Spleen (tissue), 11 donors: ENCODE results near the gene FAM107B. TPM values are rescaled to one million over a fixed set of nuclear protein-coding genes. Genes with fewer than 3 reads are reported as not detected.

Experiments
- DNase-seq: peaks from one replicate; pipeline ENCODE4 v3.0.0-alpha.2; 2020
- H3K27ac ChIP-seq, 8 donors: fragments of 200-600 bp; sonication (generic) in 7 of 8; 1 replicate in 4 of 8; 2 replicates in 4 of 8; pipeline versions ENCODE4 v1.5.0 to v1.8.0; 2016 to 2021; ENCODE audit warnings: inconsistent platforms in 4 of 8, mild to moderate bottlenecking in 4 of 8, moderate library complexity in 1 of 8
- H3K27me3 ChIP-seq, 7 donors: fragments of 200-600 bp; sonication (generic) in 6 of 7; replicated peaks in 1 of 7; 1 replicate in 4 of 7; 2 replicates in 3 of 7; pipeline versions ENCODE4 v1.5.0 to v1.8.0; 2016 to 2021; ENCODE audit warnings: inconsistent platforms in 3 of 7, mild to moderate bottlenecking in 1 of 7
- H3K36me3 ChIP-seq, 6 donors: fragments of 200-600 bp; sonication (generic) in 5 of 6; 1 replicate in 4 of 6; 2 replicates in 2 of 6; pipeline versions ENCODE4 v1.5.0 to v1.8.0; 2016 to 2021; ENCODE audit warnings: inconsistent platforms in 2 of 6
- H3K4me1 ChIP-seq, 6 donors: fragments of 200-600 bp; sonication (generic) in 5 of 6; 1 replicate in 3 of 6; 2 replicates in 3 of 6; pipeline versions ENCODE4 v1.5.0 to v1.8.0; 2016 to 2021; ENCODE audit warnings: inconsistent platforms in 3 of 6
- H3K4me3 ChIP-seq, 8 donors: fragments of 200-600 bp; sonication (generic) in 7 of 8; 1 replicate in 4 of 8; 2 replicates in 4 of 8; pipeline versions ENCODE4 v1.5.0 to v1.8.0; 2016 to 2021; ENCODE audit warnings: inconsistent platforms in 4 of 8, mild to moderate bottlenecking in 4 of 8, moderate library complexity in 2 of 8
- H3K9me3 ChIP-seq, 8 donors: fragments of 200-600 bp; sonication (generic) in 7 of 8; 1 replicate in 4 of 8; 2 replicates in 4 of 8; pipeline versions ENCODE4 v1.5.0 to v1.8.0; 2016 to 2021; ENCODE audit warnings: inconsistent platforms in 4 of 8
- POLR2A ChIP-seq, 3 donors: fragments of 450-650 bp; IDR thresholded peaks; one replicate each; pipeline ENCODE4 v1.5.1; 2017; ENCODE audit warnings: antibody characterized with exemption in 3 of 3, mild to moderate bottlenecking in 1 of 3
- POLR2AphosphoS5 ChIP-seq, 3 donors: sonication (generic); formaldehyde crosslinking; IDR thresholded peaks; one replicate each; pipeline ENCODE4 v1.5.1; 2017; ENCODE audit warnings: antibody characterized with exemption in 3 of 3
- WGBS, 5 donors: extraction: QIAGEN DNeasy Blood & Tissue Kit in 3 of 5; methylation state at CpG; one replicate each; pipeline versions ENCODE4 v1.1.5 to v1.1.7; 2013 to 2018; 5-methylcytosine and 5-hydroxymethylcytosine counted together
- intact Hi-C: fragments of 100-400 bp; cut with DNase I; formaldehyde crosslinking; loops from one replicate; pipeline ENCODE4 v1.15.0; 2023; ENCODE audit warnings: low total_unique reads
- polyA plus RNA-seq, 3 donors: library from polyadenylated mRNA; stranded (reverse); fragments of 200-250 nt; gene quantifications; one replicate each; pipeline ENCODE4 v1.2.1, GENCODE V29; 2013
- total RNA-seq, 7 donors: library from RNA; depleted of rRNA in 3 of 7; stranded (reverse); fragments of >200 nt in 3 of 7; fragmentation: NEBNext Ultra II Directional in 4 of 7; extraction: Animal tissue kit (Norgen Biotek cat#: 25700) in 4 of 7; gene quantifications; one replicate each; pipeline versions ENCODE4 v1.1.0 to v1.2.1, GENCODE V29; 2016 to 2021
- TF ChIP-seq, protein P1 (sequence below), 11 experiments: fragments of 200-600 bp in 7 of 11; fragments of 450-650 bp in 4 of 11; sonication (generic) in 4 of 11; IDR thresholded peaks in 8 of 11; conservative IDR thresholded peaks in 3 of 11; 1 replicate in 7 of 11; 2 replicates in 4 of 11; pipeline versions ENCODE4 v1.4.0 to v1.8.0; 2016 to 2021; ENCODE audit warnings: antibody characterized with exemption in 11 of 11, inconsistent platforms in 4 of 11, mild to moderate bottlenecking in 1 of 11
- donor health status: healthy with polysubstance abuse.
- donor health status: DM: no; HTN: no; CAD: no; lungs with moderate emphysema.
- donor health status: DM: no; HTN: no; CAD: no.
- donor health status: Bipolar disorder and iron deficiency.
- donor health status: healthy.
- donor health status: DM: no; HTN: no; CAD: no.
- donor health status: DM: yes; HTN: yes; CAD: no.

FAM107B gene
- total and polyA plus RNA-seq, 10 donors: 40.1 to 115 (median 75.5) TPM

DNA sequence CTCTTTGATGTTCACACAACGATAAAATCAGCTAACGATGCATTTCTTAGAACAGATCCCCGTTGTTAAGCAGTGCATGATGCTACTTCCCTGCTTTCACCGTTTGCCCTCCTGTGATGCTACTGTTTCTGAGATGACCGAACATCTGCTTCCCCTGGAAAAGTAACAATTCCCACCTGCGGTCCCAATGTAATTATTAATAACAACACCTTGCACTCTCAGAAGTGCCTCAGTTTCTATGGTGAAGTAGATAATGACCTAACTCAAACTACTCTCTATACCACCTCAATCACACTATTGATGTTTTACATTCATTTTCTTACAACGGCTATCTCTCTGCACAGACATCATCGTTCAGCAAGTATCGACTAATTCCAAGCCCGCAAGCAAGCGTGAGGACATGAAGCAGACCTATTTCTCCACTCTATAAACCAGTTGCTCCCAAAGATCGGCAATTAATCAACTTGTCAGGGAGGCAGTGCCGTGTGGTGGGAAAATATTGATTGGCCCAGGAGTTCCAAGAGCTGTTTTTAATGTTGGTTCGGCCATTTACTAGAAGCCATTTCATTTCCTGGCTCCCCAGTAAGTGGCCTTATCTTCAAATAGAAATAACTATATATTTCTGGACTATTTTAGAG is 42.7 kb downstream of the FAM107B start:
- H3K27ac ChIP-seq: no peak overlapping the region
- no peaks in the 10 kb centered on the region for H3K36me3 ChIP-seq
- intact Hi-C loops: no loop called here
- 90 to 95% (median 92%) methylated on average over 14 of the region's 14 CpGs for WGBS, 5 donors
- no peak for DNase-seq
- no peaks in the 10 kb centered on the region for H3K27me3 ChIP-seq
- H3K9me3 ChIP-seq: peaks cover 0 to 5% (median 0%) of the 10 kb centered on the region in 8 donors
- H3K4me1 ChIP-seq: peaks cover 7 to 16% (median 12%) of the 10 kb centered on the region in 6 donors
- no peak overlapping the region for H3K4me3 ChIP-seq
- no peak for TF ChIP-seq POLR2AphosphoS5 (IDR thresholded peaks at IDR 0.05)
- TF ChIP-seq, protein P1, sequence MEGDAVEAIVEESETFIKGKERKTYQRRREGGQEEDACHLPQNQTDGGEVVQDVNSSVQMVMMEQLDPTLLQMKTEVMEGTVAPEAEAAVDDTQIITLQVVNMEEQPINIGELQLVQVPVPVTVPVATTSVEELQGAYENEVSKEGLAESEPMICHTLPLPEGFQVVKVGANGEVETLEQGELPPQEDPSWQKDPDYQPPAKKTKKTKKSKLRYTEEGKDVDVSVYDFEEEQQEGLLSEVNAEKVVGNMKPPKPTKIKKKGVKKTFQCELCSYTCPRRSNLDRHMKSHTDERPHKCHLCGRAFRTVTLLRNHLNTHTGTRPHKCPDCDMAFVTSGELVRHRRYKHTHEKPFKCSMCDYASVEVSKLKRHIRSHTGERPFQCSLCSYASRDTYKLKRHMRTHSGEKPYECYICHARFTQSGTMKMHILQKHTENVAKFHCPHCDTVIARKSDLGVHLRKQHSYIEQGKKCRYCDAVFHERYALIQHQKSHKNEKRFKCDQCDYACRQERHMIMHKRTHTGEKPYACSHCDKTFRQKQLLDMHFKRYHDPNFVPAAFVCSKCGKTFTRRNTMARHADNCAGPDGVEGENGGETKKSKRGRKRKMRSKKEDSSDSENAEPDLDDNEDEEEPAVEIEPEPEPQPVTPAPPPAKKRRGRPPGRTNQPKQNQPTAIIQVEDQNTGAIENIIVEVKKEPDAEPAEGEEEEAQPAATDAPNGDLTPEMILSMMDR (IDR thresholded peaks at IDR 0.05 in 8 of 11, conservative IDR thresholded peaks at IDR 0.05 in 3 of 11): no peak
- no peak for TF ChIP-seq POLR2A (IDR thresholded peaks at IDR 0.05)

DNA sequence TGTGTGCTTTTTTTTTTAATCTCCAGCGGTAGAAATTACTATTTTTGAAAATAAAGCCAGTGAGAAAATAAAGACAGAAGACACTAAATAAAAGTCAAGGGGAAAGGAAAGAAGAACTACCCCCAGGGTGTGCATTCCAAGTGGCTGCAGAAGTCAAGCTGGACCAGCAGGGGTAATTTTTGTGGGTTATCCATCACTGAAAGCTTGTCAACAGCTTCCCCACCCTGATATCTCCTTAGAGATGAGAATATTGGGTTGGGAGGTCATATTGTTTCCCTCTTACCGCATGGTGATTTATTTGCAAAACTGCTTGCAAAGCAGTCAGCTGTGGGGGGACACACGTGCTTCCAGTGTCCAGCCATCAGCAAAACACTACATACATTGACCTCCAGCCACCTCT is 46.4 kb downstream of the FAM107B start:
- intact Hi-C loops: no loop called here
- Histone ChIP-seq H3K27me3 (no peaks in the 10 kb centered on the region), H3K27ac (no peak overlapping the region), H3K4me3 (no peak overlapping the region), H3K36me3 (no peaks in the 10 kb centered on the region), H3K4me1 (peaks cover 0 to 11% (median 3%) of the 10 kb centered on the region in 6 donors), H3K9me3 (peaks cover 0 to 5% (median 0%) of the 10 kb centered on the region in 8 donors)
- DNase-seq: no peak
- 73 to 84% (median 83%) methylated on average over 3 of the region's 3 CpGs for WGBS, 5 donors
- TF ChIP-seq, protein P1 (IDR thresholded peaks at IDR 0.05 in 8 of 11, conservative IDR thresholded peaks at IDR 0.05 in 3 of 11): no peak
- TF ChIP-seq POLR2A (IDR thresholded peaks at IDR 0.05) (no peak), POLR2AphosphoS5 (IDR thresholded peaks at IDR 0.05) (no peak)

DNA sequence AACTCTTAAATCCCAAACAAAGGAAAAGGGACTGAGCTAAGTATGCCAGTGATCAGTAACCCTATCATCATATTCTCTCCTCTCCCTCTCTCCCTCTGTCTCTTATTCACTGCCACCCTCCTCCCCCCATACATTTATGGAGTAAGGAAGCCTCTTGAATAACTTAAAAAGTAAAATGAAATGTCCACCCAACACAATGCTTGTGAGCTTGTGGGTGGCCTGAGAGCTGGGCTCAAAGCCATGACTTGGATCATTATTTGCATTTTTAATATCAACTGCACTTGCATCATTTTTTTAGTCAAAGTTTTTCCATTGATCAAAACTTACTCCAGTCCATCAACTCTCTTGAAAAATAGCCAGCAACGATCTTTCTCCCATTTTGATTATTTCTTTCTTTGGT is 46.8 kb downstream of the FAM107B start:
- no peak for TF ChIP-seq POLR2AphosphoS5 (IDR thresholded peaks at IDR 0.05)
- TF ChIP-seq, protein P1 (IDR thresholded peaks at IDR 0.05 in 8 of 11, conservative IDR thresholded peaks at IDR 0.05 in 3 of 11): no peak
- no peak for TF ChIP-seq POLR2A (IDR thresholded peaks at IDR 0.05)
- Histone ChIP-seq H3K4me1 (peaks cover 0 to 15% (median 7%) of the 10 kb centered on the region in 6 donors), H3K27ac (no peak overlapping the region), H3K9me3 (peaks cover 0 to 5% (median 0%) of the 10 kb centered on the region in 8 donors), H3K27me3 (no peaks in the 10 kb centered on the region), H3K36me3 (no peaks in the 10 kb centered on the region), H3K4me3 (no peak overlapping the region)
- no peak for DNase-seq
- 80 to 94% (median 82%) methylated on average over 1 of the region's 1 CpG for WGBS, 5 donors
- intact Hi-C loops: no loop called here

DNA sequence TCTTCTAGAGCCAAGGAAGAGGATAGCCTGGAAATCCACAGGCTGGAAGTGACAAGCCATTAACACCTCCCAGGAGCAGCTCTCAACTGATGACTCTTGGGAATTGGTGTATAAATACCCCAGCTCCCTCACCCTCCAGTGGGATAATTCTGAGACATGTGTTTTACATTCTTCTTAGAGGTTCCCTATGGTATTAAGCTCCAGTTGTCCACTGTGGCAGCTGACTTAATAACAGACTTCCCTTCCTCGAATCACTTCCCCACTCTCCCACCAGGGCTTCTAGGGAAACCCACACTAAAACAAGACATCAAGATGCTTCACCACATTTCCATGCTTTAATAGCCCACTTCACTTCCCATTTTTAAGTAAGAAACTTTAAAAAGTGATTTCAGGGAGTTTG is 47.2 kb downstream of the FAM107B start:
- intact Hi-C loops: no loop called here
- H3K27ac ChIP-seq: no peak overlapping the region
- H3K9me3 ChIP-seq: peaks cover 0 to 5% (median 0%) of the 10 kb centered on the region in 8 donors
- TF ChIP-seq, protein P1 (IDR thresholded peaks at IDR 0.05 in 8 of 11, conservative IDR thresholded peaks at IDR 0.05 in 3 of 11): no peak
- no peak for TF ChIP-seq POLR2AphosphoS5 (IDR thresholded peaks at IDR 0.05)
- TF ChIP-seq POLR2A (IDR thresholded peaks at IDR 0.05): no peak
- H3K36me3 ChIP-seq: no peaks in the 10 kb centered on the region
- H3K4me3 ChIP-seq: no peak overlapping the region
- no peaks in the 10 kb centered on the region for H3K27me3 ChIP-seq
- H3K4me1 ChIP-seq: peaks cover 0 to 20% (median 8%) of the 10 kb centered on the region in 6 donors
- WGBS, 5 donors: 33 to 46% (median 42%) methylated on average over 1 of the region's 1 CpG
- DNase-seq: no peak
